ENCODE data around the gene FAM171A1. TPM values are rescaled to one million over a fixed set of nuclear protein-coding genes. Genes with fewer than 3 reads are reported as not detected.

Gene FAM171A1
- total and polyA plus RNA-seq, 4 donors: 28.7 to 74.9 (median 56.4) TPM

- H3K4me3 ChIP-seq (ENCODE audit: low read depth, low read length): no peak overlapping the region
- no CpG with 5 or more reads among the region's 2 CpGs for WGBS (ENCODE audit: insufficient coverage)
- H3K9me3 ChIP-seq (ENCODE audit: control insufficient read depth, insufficient read depth, low read length): no peaks in the 10 kb centered on the region
- H3K27me3 ChIP-seq (ENCODE audit: control insufficient read depth, insufficient read depth, low read length): no peaks in the 10 kb centered on the region
- H3K36me3 ChIP-seq (ENCODE audit: control insufficient read depth, insufficient read depth, low read length): peaks cover 2% of the 10 kb centered on the region
- no peak overlapping the region for H3K27ac ChIP-seq (ENCODE audit: low read depth, low read length)
- H3K4me1 ChIP-seq (ENCODE audit: control insufficient read depth, insufficient read depth, low read length): no peaks in the 10 kb centered on the region
- no peak for DNase-seq (ENCODE audit: low read depth in 4 of 6, low spot score in 6 of 6)
These were observed 189.4 kb downstream of the FAM171A1 start for GRCh38 chr10:15181576-15182156.

DNA sequence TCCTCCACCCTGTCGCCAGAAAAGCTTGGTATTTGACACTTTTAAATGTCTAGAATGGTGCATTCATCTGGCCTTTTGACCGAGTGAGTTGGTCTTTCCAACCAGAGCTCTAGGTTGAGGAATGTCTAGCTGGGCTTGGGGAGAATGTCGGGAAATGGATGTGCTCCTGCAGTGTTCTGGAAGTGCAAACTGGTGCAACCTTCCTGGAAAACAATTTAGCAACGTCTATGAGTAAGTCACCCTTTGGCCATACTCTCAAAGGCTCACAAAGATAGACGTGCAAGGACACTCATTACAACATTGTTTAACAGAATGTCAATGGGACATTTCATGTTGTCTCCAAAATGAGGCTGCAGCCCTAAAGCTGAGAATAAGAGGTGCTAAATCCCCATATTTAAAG is 190.4 kb downstream of the FAM171A1 start:
- Histone ChIP-seq H3K9me3 (ENCODE audit: control insufficient read depth, insufficient read depth, low read length) (no peaks in the 10 kb centered on the region), H3K36me3 (ENCODE audit: control insufficient read depth, insufficient read depth, low read length) (peaks cover 2% of the 10 kb centered on the region), H3K4me1 (ENCODE audit: control insufficient read depth, insufficient read depth, low read length) (no peaks in the 10 kb centered on the region), H3K27ac (ENCODE audit: low read depth, low read length) (no peak overlapping the region), H3K4me3 (ENCODE audit: low read depth, low read length) (no peak overlapping the region), H3K27me3 (ENCODE audit: control insufficient read depth, insufficient read depth, low read length) (no peaks in the 10 kb centered on the region)
- no peak for DNase-seq (ENCODE audit: low read depth in 4 of 6, low spot score in 6 of 6)
- no CpG with 5 or more reads among the region's 5 CpGs for WGBS (ENCODE audit: insufficient coverage)

DNA sequence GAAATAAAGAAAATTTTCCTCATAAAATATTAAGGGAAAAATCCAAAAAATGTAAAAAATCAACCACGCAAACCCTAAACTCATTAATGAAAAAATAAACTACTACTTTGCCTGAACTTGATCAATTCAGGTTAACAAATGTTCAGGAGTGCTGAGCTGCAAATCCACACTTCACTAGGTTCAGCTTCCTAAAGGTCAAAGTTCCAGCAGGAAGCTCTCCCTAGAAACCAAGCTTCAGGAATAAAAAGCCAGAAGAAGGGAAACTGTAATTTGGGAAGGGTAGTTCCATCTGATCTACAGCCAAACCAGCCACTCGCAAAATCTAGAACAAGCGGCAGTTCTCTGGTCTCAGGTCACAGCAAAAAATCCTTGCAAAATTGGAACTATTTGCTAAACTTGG is 194.8 kb downstream of the FAM171A1 start:
- Histone ChIP-seq H3K9me3 (ENCODE audit: control insufficient read depth, insufficient read depth, low read length) (no peaks in the 10 kb centered on the region), H3K4me1 (ENCODE audit: control insufficient read depth, insufficient read depth, low read length) (no peaks in the 10 kb centered on the region), H3K36me3 (ENCODE audit: control insufficient read depth, insufficient read depth, low read length) (no peaks in the 10 kb centered on the region), H3K4me3 (ENCODE audit: low read depth, low read length) (no peak overlapping the region), H3K27ac (ENCODE audit: low read depth, low read length) (no peak overlapping the region), H3K27me3 (ENCODE audit: control insufficient read depth, insufficient read depth, low read length) (no peaks in the 10 kb centered on the region)
- no peak for DNase-seq (ENCODE audit: low read depth in 4 of 6, low spot score in 6 of 6)
- no CpG with 5 or more reads among the region's 3 CpGs for WGBS (ENCODE audit: insufficient coverage)

DNA sequence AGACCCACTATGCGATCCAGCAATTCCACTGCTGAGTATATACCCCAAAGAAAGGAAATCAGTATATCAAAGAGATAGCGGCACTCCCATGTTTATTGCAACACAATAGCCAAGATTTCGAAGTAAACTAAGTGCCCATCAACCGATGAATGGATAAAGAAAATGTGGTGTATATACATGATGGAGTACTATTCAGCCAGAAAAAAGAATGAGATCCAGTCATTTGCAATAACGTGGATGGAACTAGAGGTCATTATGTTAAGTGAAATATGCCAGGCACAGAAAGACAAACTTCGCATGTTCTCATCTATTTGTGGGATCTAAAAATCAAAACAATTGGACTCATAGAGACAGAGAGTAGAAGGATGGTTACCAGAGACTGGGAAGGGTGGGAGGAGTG is 195.5 kb downstream of the FAM171A1 start:
- DNase-seq (ENCODE audit: low read depth in 4 of 6, low spot score in 6 of 6): no peak
- no peak overlapping the region for H3K27ac ChIP-seq (ENCODE audit: low read depth, low read length)
- no peaks in the 10 kb centered on the region for H3K4me1 ChIP-seq (ENCODE audit: control insufficient read depth, insufficient read depth, low read length)
- H3K27me3 ChIP-seq (ENCODE audit: control insufficient read depth, insufficient read depth, low read length): no peaks in the 10 kb centered on the region
- H3K9me3 ChIP-seq (ENCODE audit: control insufficient read depth, insufficient read depth, low read length): no peaks in the 10 kb centered on the region
- H3K36me3 ChIP-seq (ENCODE audit: control insufficient read depth, insufficient read depth, low read length): no peaks in the 10 kb centered on the region
- no peak overlapping the region for H3K4me3 ChIP-seq (ENCODE audit: low read depth, low read length)
- 95% methylated on average over 3 of the region's 6 CpGs for WGBS (ENCODE audit: insufficient coverage)

GRCh38 chr10:15172306-15172840 is 198.7 kb downstream of the FAM171A1 start:
- Histone ChIP-seq H3K36me3 (ENCODE audit: control insufficient read depth, insufficient read depth, low read length) (no peaks in the 10 kb centered on the region), H3K27ac (ENCODE audit: low read depth, low read length) (no peak overlapping the region), H3K9me3 (ENCODE audit: control insufficient read depth, insufficient read depth, low read length) (no peaks in the 10 kb centered on the region), H3K27me3 (ENCODE audit: control insufficient read depth, insufficient read depth, low read length) (no peaks in the 10 kb centered on the region), H3K4me1 (ENCODE audit: control insufficient read depth, insufficient read depth, low read length) (peaks cover 10% of the 10 kb centered on the region), H3K4me3 (ENCODE audit: low read depth, low read length) (no peak overlapping the region)
- no peak for DNase-seq (ENCODE audit: low read depth in 4 of 6, low spot score in 6 of 6)
- 78% methylated on average over 3 of the region's 7 CpGs for WGBS (ENCODE audit: insufficient coverage)

- Histone ChIP-seq H3K4me1 (ENCODE audit: control insufficient read depth, insufficient read depth, low read length) (peaks cover 10% of the 10 kb centered on the region), H3K27me3 (ENCODE audit: control insufficient read depth, insufficient read depth, low read length) (no peaks in the 10 kb centered on the region), H3K36me3 (ENCODE audit: control insufficient read depth, insufficient read depth, low read length) (no peaks in the 10 kb centered on the region), H3K9me3 (ENCODE audit: control insufficient read depth, insufficient read depth, low read length) (no peaks in the 10 kb centered on the region), H3K4me3 (ENCODE audit: low read depth, low read length) (no peak overlapping the region), H3K27ac (ENCODE audit: low read depth, low read length) (peak overlapping the region; percentile 52)
- WGBS (ENCODE audit: insufficient coverage): 75% methylated on average over 11 of the region's 16 CpGs
- peak in 1 of 6 donors; percentile 26 for DNase-seq (ENCODE audit: low read depth in 4 of 6, low spot score in 6 of 6)
These were observed 201.3 kb downstream of the FAM171A1 start for GRCh38 chr10:15169555-15170401.

- peak; percentile 53 to 98 (median 88) for DNase-seq (ENCODE audit: low read depth in 4 of 6, low spot score in 6 of 6)
- Histone ChIP-seq H3K4me1 (ENCODE audit: control insufficient read depth, insufficient read depth, low read length) (peaks cover 10% of the 10 kb centered on the region), H3K36me3 (ENCODE audit: control insufficient read depth, insufficient read depth, low read length) (no peaks in the 10 kb centered on the region), H3K9me3 (ENCODE audit: control insufficient read depth, insufficient read depth, low read length) (no peaks in the 10 kb centered on the region), H3K4me3 (ENCODE audit: low read depth, low read length) (peak overlapping the region; percentile 32), H3K27me3 (ENCODE audit: control insufficient read depth, insufficient read depth, low read length) (no peaks in the 10 kb centered on the region), H3K27ac (ENCODE audit: low read depth, low read length) (peak overlapping the region; percentile 52)
- 18% methylated on average over 22 of the region's 44 CpGs for WGBS (ENCODE audit: insufficient coverage)
These were observed 202.1 kb downstream of the FAM171A1 start for GRCh38 chr10:15168786-15169554.

DNA sequence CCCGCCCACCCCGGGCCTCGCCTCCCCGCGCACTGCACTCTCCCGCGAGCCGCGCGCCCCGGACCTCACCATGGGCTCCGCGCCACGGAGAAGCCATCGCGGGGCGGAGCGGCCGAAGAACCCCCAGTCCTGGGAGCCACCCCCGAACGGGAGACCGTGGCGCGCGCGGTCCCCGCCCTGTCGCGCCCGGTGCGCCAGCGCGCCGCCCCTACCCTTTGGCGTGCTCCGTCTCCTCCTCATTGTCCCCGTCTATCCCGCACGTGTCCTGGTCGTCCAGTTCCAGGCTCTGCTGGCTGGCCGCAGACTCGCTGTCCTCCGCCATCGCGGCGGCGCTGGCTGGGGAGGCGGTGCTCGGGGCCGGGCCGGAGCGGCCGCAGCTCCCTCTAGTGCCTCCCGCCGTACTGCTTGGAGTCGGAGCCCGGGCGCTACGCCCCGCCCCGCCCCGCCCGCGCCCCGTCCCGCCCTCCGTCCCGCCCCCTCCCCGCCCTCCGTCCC is 202.8 kb downstream of the FAM171A1 start, which contains the start of gene NMT2:
TSS of gene NMT2 (minus strand) at position 403 of the 495 bp plus-strand sequence. CDS start at position 322, 81 bp downstream.
- H3K36me3 ChIP-seq (ENCODE audit: control insufficient read depth, insufficient read depth, low read length): no peaks in the 10 kb centered on the region
- peaks cover 10% of the 10 kb centered on the region for H3K4me1 ChIP-seq (ENCODE audit: control insufficient read depth, insufficient read depth, low read length)
- H3K4me3 ChIP-seq (ENCODE audit: low read depth, low read length): peak within 1 kb of the TSS; percentile 72
- peak in 3 of 6 donors; percentile 56 to 95 (median 66) for DNase-seq (ENCODE audit: low read depth in 4 of 6, low spot score in 6 of 6)
- H3K9me3 ChIP-seq (ENCODE audit: control insufficient read depth, insufficient read depth, low read length): no peaks in the 10 kb centered on the region
- peak within 1 kb of the TSS; percentile 69 for H3K27ac ChIP-seq (ENCODE audit: low read depth, low read length)
- WGBS (ENCODE audit: insufficient coverage): 0% methylated on average over 49 of the region's 70 CpGs
- no peaks in the 10 kb centered on the region for H3K27me3 ChIP-seq (ENCODE audit: control insufficient read depth, insufficient read depth, low read length)

Data from spinal cord (tissue), 10 donors.